Mesendoderm (in vitro differentiated cells): Measurements from ENCODE around the gene CREBZF.

Source experiments
- DNase-seq: peaks from one replicate; pipeline ENCODE4 v3.0.0; 2013
- H2AK5ac ChIP-seq: 2 replicates; pipeline ENCODE4 v1.6.1; 2013; ENCODE audit warnings: low read length, inconsistent platforms
- H2BK120ac ChIP-seq: 2 replicates; pipeline ENCODE4 v1.6.1; 2013; ENCODE audit warnings: low read depth, mild to moderate bottlenecking, low read length, moderate library complexity, mixed read lengths
- H2BK15ac ChIP-seq: replicated peaks from 2 replicates; pipeline ENCODE4 v1.6.1; 2013; ENCODE audit warnings: low read depth, mild to moderate bottlenecking, moderate library complexity
- H2BK5ac ChIP-seq: 2 replicates; pipeline ENCODE4 v1.6.1; 2013; ENCODE audit warnings: low read length, inconsistent platforms
- H3K18ac ChIP-seq: 2 replicates; pipeline ENCODE4 v1.6.1; 2013; ENCODE audit warnings: mild to moderate bottlenecking, low read length, mixed read lengths
- H3K23ac ChIP-seq: one replicate; pipeline ENCODE4 v1.6.1; 2013; ENCODE audit warnings: low read length
- H3K27ac ChIP-seq: 2 replicates; pipeline ENCODE4 v1.5.1; 2013; ENCODE audit warnings: low read depth, mild to moderate bottlenecking, inconsistent platforms, low read length, moderate library complexity
- H3K27me3 ChIP-seq: 2 replicates; pipeline ENCODE4 v1.6.1; 2013; ENCODE audit warnings: low read length, control low read depth, mild to moderate bottlenecking, inconsistent platforms; ENCODE audit not compliant: insufficient read depth, poor library complexity
- H3K36me3 ChIP-seq: 2 replicates; pipeline ENCODE4 v1.6.1; 2013; ENCODE audit warnings: low read length, inconsistent platforms; ENCODE audit not compliant: control insufficient read depth, insufficient read depth
- H3K4ac ChIP-seq: one replicate; pipeline ENCODE4 v1.6.1; 2013; ENCODE audit warnings: low read depth, mild to moderate bottlenecking, low read length, moderate library complexity
- H3K4me1 ChIP-seq: 2 replicates; pipeline ENCODE4 v1.6.1; 2013; ENCODE audit warnings: low read depth, low read length, inconsistent platforms; ENCODE audit not compliant: control insufficient read depth
- H3K4me2 ChIP-seq: 2 replicates; pipeline ENCODE4 v1.6.1; 2013; ENCODE audit warnings: low read length
- H3K4me3 ChIP-seq: 2 replicates; pipeline ENCODE4 v1.5.1; 2013; ENCODE audit warnings: mild to moderate bottlenecking, low read length
- H3K56ac ChIP-seq: one replicate; pipeline ENCODE4 v1.6.1; 2013; ENCODE audit warnings: low read length
- H3K79me1 ChIP-seq: 2 replicates; pipeline ENCODE4 v1.6.1; 2013; ENCODE audit warnings: low read length, inconsistent platforms
- H3K79me2 ChIP-seq: 2 replicates; pipeline ENCODE4 v1.6.1; 2013; ENCODE audit warnings: mild to moderate bottlenecking, low read length; ENCODE audit not compliant: control insufficient read depth, insufficient read depth
- H3K9ac ChIP-seq: 2 replicates; pipeline ENCODE4 v1.6.1; 2013; ENCODE audit warnings: low read length, inconsistent platforms
- H4K5ac ChIP-seq: one replicate; pipeline ENCODE4 v1.6.1; 2013; ENCODE audit warnings: low read length
- H4K8ac ChIP-seq: one replicate; pipeline ENCODE4 v1.6.1; 2013; ENCODE audit warnings: low read depth, mild to moderate bottlenecking, control low read depth, low read length, moderate library complexity
- WGBS: extraction: QIAGEN DNeasy Blood & Tissue Kit; methylation state at CpG from one replicate; pipeline ENCODE4 v1.1.7; 2013; ENCODE audit warnings: low lambda C conversion rate, missing lambda C conversion rate; ENCODE audit not compliant: insufficient coverage; ENCODE audit errors: extremely low coverage; 5-methylcytosine and 5-hydroxymethylcytosine counted together

Gene CREBZF

DNA sequence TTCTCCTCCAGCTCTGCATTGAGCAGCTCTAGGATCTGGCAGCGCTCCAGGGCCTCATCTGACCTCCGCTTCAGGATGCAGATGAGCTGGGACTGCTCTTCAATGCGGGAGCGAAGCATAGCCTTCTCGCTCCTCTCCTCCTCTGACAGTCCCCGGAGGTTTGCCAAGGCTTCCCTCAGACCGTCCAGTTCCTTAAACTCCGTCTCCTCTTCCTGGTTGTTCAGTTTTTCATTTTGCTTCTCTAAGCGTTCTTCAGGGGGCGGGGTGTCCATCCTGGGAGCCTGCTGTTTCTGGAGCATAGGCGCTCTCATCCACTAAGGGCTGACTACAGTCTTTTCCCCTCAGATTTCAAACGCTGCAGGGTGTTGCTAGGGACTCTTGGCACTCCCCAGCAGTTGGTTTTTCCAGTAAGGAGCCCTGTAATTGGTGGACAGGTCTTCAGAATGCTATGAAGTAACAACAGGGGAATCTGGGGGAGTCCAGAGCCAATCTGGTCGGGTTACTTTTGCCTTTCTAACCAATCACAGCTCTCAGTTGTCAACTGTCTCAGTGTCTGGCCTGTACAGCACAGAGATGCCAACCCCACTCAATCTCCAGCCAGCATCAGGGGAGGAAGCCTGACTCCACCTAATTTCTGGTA, 21.0 kb upstream of the CREBZF start, which contains the start of gene CCDC89:
Gene CCDC89, minus strand, starts transcription at position 376 of the 640 bp plus-strand sequence. Its CDS starts 65 bp downstream, at position 311.
- Histone ChIP-seq H3K4me1 (peaks cover under 1% of the 10 kb centered on the region), H3K9ac (no peak within 1 kb of the TSS), H3K36me3 (no peaks in the 10 kb centered on the region), H2AK5ac (no peak within 1 kb of the TSS), H3K23ac (no peak within 1 kb of the TSS), H3K18ac (no peak within 1 kb of the TSS), H3K4ac (no peak within 1 kb of the TSS), H2BK15ac (no peak within 1 kb of the TSS), H3K79me2 (no peaks in the 10 kb centered on the region), H4K5ac (no peak within 1 kb of the TSS), H3K79me1 (no peaks in the 10 kb centered on the region), H3K56ac (peak within 1 kb of the TSS; percentile 25), H3K4me2 (no peak within 1 kb of the TSS), H2BK5ac (no peak within 1 kb of the TSS), H3K27ac (no peak within 1 kb of the TSS), H4K8ac (no peak within 1 kb of the TSS), H2BK120ac (no peak within 1 kb of the TSS), H3K4me3 (no peak within 1 kb of the TSS), H3K27me3 (no peaks in the 10 kb centered on the region)
- peak; percentile 61 for DNase-seq
- no CpG with 5 or more reads among the region's 13 CpGs for WGBS

- Histone ChIP-seq H3K4me3 (no peak overlapping the region), H3K27ac (no peak overlapping the region)
Observed at GRCh38 chr11:85685125-85685819, 20.3 kb upstream of the CREBZF start.

GRCh38 chr11:85682330-85683305, 17.7 kb upstream of the CREBZF start:
- no CpG with 5 or more reads among the region's 43 CpGs for WGBS
- Histone ChIP-seq H3K56ac (peak overlapping the region; percentile 17), H3K4me2 (no peak overlapping the region), H3K18ac (no peak overlapping the region), H3K79me1 (no peaks in the 10 kb centered on the region), H3K27ac (no peak overlapping the region), H2BK15ac (no peak overlapping the region), H2AK5ac (no peak overlapping the region), H3K4me1 (peaks cover 4% of the 10 kb centered on the region), H4K5ac (no peak overlapping the region), H2BK5ac (no peak overlapping the region), H3K23ac (no peak overlapping the region), H3K4ac (no peak overlapping the region), H3K36me3 (no peaks in the 10 kb centered on the region), H4K8ac (no peak overlapping the region), H2BK120ac (no peak overlapping the region), H3K4me3 (no peak overlapping the region), H3K9ac (no peak overlapping the region), H3K79me2 (no peaks in the 10 kb centered on the region), H3K27me3 (peaks cover 2% of the 10 kb centered on the region)
- no peak for DNase-seq

More at GRCh38 chr11:85685125-85685819, 20.3 kb upstream of the CREBZF start:
- Histone ChIP-seq H3K79me2 (no peaks in the 10 kb centered on the region), H3K27me3 (no peaks in the 10 kb centered on the region), H2BK5ac (no peak overlapping the region), H3K79me1 (no peaks in the 10 kb centered on the region), H2BK15ac (no peak overlapping the region), H3K9ac (no peak overlapping the region), H3K56ac (peak overlapping the region; percentile 25), H2AK5ac (no peak overlapping the region), H2BK120ac (no peak overlapping the region), H3K36me3 (no peaks in the 10 kb centered on the region), H3K18ac (no peak overlapping the region), H4K5ac (no peak overlapping the region), H3K4me2 (no peak overlapping the region), H3K4me1 (peaks cover 2% of the 10 kb centered on the region), H3K4ac (no peak overlapping the region), H3K23ac (no peak overlapping the region), H4K8ac (no peak overlapping the region)
- WGBS, result no CpG with 5 or more reads among the region's 15 CpGs
- no peak for DNase-seq

GRCh38 chr11:85680897-85681296, 16.0 kb upstream of the CREBZF start:
- Histone ChIP-seq H3K9ac (no peak overlapping the region), H3K4me1 (peaks cover 4% of the 10 kb centered on the region), H3K79me1 (no peaks in the 10 kb centered on the region), H4K5ac (no peak overlapping the region), H3K4ac (no peak overlapping the region), H3K4me3 (no peak overlapping the region), H3K23ac (no peak overlapping the region), H2BK5ac (no peak overlapping the region), H2BK120ac (no peak overlapping the region), H4K8ac (no peak overlapping the region), H3K36me3 (no peaks in the 10 kb centered on the region), H3K27me3 (peaks cover 2% of the 10 kb centered on the region), H3K79me2 (no peaks in the 10 kb centered on the region), H2BK15ac (no peak overlapping the region), H2AK5ac (no peak overlapping the region), H3K56ac (no peak overlapping the region), H3K18ac (no peak overlapping the region), H3K27ac (no peak overlapping the region), H3K4me2 (no peak overlapping the region)
- peak; percentile 48 for DNase-seq
- WGBS, result no CpG with 5 or more reads among the region's 1 CpG

DNA sequence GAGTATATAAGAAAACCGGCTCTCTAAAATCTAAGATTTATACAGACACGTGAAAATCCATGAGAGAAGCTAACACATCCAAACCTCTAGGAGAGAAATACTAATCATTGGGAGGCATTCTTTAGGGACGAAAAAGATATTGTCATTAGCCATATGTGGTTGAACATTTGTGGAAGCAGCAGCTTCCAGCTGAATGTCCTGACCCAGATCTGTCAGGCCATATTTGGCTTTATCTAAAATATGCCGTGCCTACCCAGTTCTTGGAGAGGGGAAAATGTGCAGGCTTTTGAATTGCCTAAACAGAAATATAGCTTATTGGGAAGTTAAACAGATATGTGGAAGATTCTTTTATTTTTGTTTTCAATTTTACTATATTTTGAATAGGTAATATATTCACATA, 14.6 kb upstream of the CREBZF start:
- Histone ChIP-seq H3K4me2 (no peak overlapping the region), H3K18ac (no peak overlapping the region), H3K36me3 (no peaks in the 10 kb centered on the region), H3K9ac (no peak overlapping the region), H2BK5ac (no peak overlapping the region), H4K8ac (no peak overlapping the region), H3K56ac (no peak overlapping the region), H3K27me3 (peaks cover 2% of the 10 kb centered on the region), H2AK5ac (no peak overlapping the region), H3K4me1 (peaks cover 4% of the 10 kb centered on the region), H3K27ac (no peak overlapping the region), H3K23ac (no peak overlapping the region), H3K4ac (no peak overlapping the region), H3K4me3 (no peak overlapping the region), H2BK15ac (no peak overlapping the region), H3K79me1 (no peaks in the 10 kb centered on the region), H2BK120ac (no peak overlapping the region), H4K5ac (no peak overlapping the region), H3K79me2 (no peaks in the 10 kb centered on the region)
- DNase-seq, result no peak
- WGBS, result no CpG with 5 or more reads among the region's 4 CpGs
